Measurements from ENCODE around the gene EPO.
A peak's percentile ranks its signal among the peaks of the same experiment; 100 is the strongest.

Gene EPO

GRCh38 chr7:100675581-100676350 lies 44.5 kb upstream of the EPO start:
- DNase-seq (ENCODE audit: extremely low read depth, low read depth) = peak; percentile 31
- TF ChIP-seq CTCF (IDR thresholded peaks at IDR 0.05; ENCODE audit: low read depth, low read length) = no peak

GRCh38 chr7:100676501-100677306 lies 43.6 kb upstream of the EPO start:
- DNase-seq (ENCODE audit: extremely low read depth, low read depth) = no peak
- TF ChIP-seq CTCF (IDR thresholded peaks at IDR 0.05; ENCODE audit: low read depth, low read length) = no peak

- TF ChIP-seq CTCF (IDR thresholded peaks at IDR 0.05; ENCODE audit: low read depth, low read length) = no peak
- DNase-seq (ENCODE audit: extremely low read depth, low read depth) = no peak
Measured at GRCh38 chr7:100677308-100678267, 42.7 kb upstream of the EPO start.

- TF ChIP-seq CTCF (IDR thresholded peaks at IDR 0.05; ENCODE audit: low read depth, low read length) = no peak
- DNase-seq (ENCODE audit: extremely low read depth, low read depth) = no peak
Measured at GRCh38 chr7:100678291-100678984, 41.8 kb upstream of the EPO start.

- TF ChIP-seq CTCF (IDR thresholded peaks at IDR 0.05; ENCODE audit: low read depth, low read length) = no peak
Measured at GRCh38 chr7:100679129-100679926, 40.9 kb upstream of the EPO start.

GRCh38 chr7:100679927-100680575 lies 40.2 kb upstream of the EPO start:
- DNase-seq (ENCODE audit: extremely low read depth, low read depth) = no peak
- TF ChIP-seq CTCF (IDR thresholded peaks at IDR 0.05; ENCODE audit: low read depth, low read length) = no peak

More at GRCh38 chr7:100679129-100679926, 40.9 kb upstream of the EPO start:
- no peak for DNase-seq (ENCODE audit: extremely low read depth, low read depth)
